K562 (cell line): ENCODE data around the gene XKR7. TPM values are rescaled to one million over a fixed set of nuclear protein-coding genes. Genes with fewer than 3 reads are reported as not detected.

Source experiments
- ATAC-seq: fragments of 200-7000 bp; cut with Tn5 transposase; 3 replicates; pipeline ENCODE4 v1.9.1; 2020; ENCODE audit warnings: moderate library complexity
- BruUV-seq: library from RNA; stranded (reverse); fragments of 400-500 nt; replicated peaks from 2 replicates; lab custom pipeline; 2021; lab: Mats Ljungman, UMichigan
- CTCF ChIA-PET: fragments of 300-600 bp; formaldehyde crosslinking; extraction: SDS; loops from one replicate; lab custom pipeline; 2021; ENCODE audit warnings: low intra/inter-chr PET ratio; lab: Yijun Ruan, JAX
- POLR2A ChIA-PET: fragments of 300-600, 350-650 bp; sonication (Branson Sonifier 250); formaldehyde crosslinking; extraction: SDS; loops from one replicate; lab custom pipeline; 2021; ENCODE audit warnings: antibody characterized with exemption, inconsistent platforms; lab: Yijun Ruan, JAX
- DNase-seq, 4 experiments: peaks; one replicate each; pipeline versions ENCODE4 v3.0.0 to v3.0.0-alpha.2; 2011 to 2018; ENCODE audit warnings: low spot score in 3 of 4, mixed read lengths in 3 of 4; ENCODE audit errors: extremely low read depth in 1 of 4
- FAIRE-seq: peaks from 2 replicates; lab custom pipeline; 2011; peaks lifted over from hg19 to GRCh38; lab: Jason Lieb, UNC
- H2AFZ ChIP-seq: 2 replicates; pipeline ENCODE4 v1.6.0; 2011; ENCODE audit warnings: low read depth, low read length, control low read depth, inconsistent platforms
- H3K27ac ChIP-seq: fragments of 200-600 bp; 3 replicates; pipeline ENCODE4 v1.8.0; 2011; ENCODE audit warnings: low read depth, mild to moderate bottlenecking, control low read depth, inconsistent platforms, low read length, moderate library complexity, mixed read lengths; ENCODE audit errors: extremely low read depth
- H3K27me3 ChIP-seq, 2 experiments: fragments of 300-600 bp in 1 of 2; 2 replicates in 1 of 2; 3 replicates in 1 of 2; pipeline versions ENCODE4 v1.6.0 to v1.8.0; 2011; ENCODE audit warnings: inconsistent platforms in 2 of 2, low read length in 2 of 2, mild to moderate bottlenecking in 1 of 2, mixed read lengths in 1 of 2, moderate library complexity in 1 of 2; ENCODE audit not compliant: control insufficient read depth in 2 of 2, insufficient read depth in 2 of 2
- H3K36me3 ChIP-seq: fragments of 300-600 bp; 3 replicates; pipeline ENCODE4 v1.8.0; 2011; ENCODE audit warnings: mild to moderate bottlenecking, low read length, inconsistent platforms; ENCODE audit not compliant: control insufficient read depth, insufficient read depth
- H3K4me1 ChIP-seq, 2 experiments: fragments of 200-600 bp in 1 of 2; replicated peaks in 1 of 2; 2 replicates in 1 of 2; 3 replicates in 1 of 2; pipeline versions ENCODE4 v1.5.1 to v1.8.0; 2011; ENCODE audit warnings: inconsistent platforms in 2 of 2, low read length in 2 of 2, mild to moderate bottlenecking in 1 of 2, mixed read lengths in 1 of 2, moderate library complexity in 1 of 2; ENCODE audit not compliant: control insufficient read depth in 2 of 2, insufficient read depth in 2 of 2
- H3K4me2 ChIP-seq: 2 replicates; pipeline ENCODE4 v1.6.1; 2011; ENCODE audit warnings: low read length, control low read depth, inconsistent platforms, mixed read lengths; ENCODE audit not compliant: insufficient read depth
- H3K4me3 ChIP-seq: fragments of 200-600 bp; sonication (generic), shearing (Covaris generic); 2 replicates; pipeline ENCODE4 v1.5.1; 2016; ENCODE audit warnings: control low read depth, inconsistent platforms
- H3K79me2 ChIP-seq: fragments of 200-600 bp; 3 replicates; pipeline ENCODE4 v1.8.0; 2011; ENCODE audit warnings: low read length, inconsistent platforms; ENCODE audit not compliant: control insufficient read depth, insufficient read depth
- H3K9ac ChIP-seq, 2 experiments: 2 replicates each; pipeline versions ENCODE4 v1.6.0 to v1.6.1; 2011; ENCODE audit warnings: low read depth in 2 of 2, low read length in 2 of 2, control low read depth in 1 of 2, inconsistent platforms in 1 of 2, mild to moderate bottlenecking in 1 of 2, mixed read lengths in 1 of 2; ENCODE audit not compliant: insufficient read depth in 1 of 2
- H3K9me1 ChIP-seq: one replicate; pipeline ENCODE4 v1.6.0; 2011; ENCODE audit warnings: inconsistent platforms, mild to moderate bottlenecking, low read length, moderate library complexity; ENCODE audit not compliant: control insufficient read depth, insufficient read depth
- H3K9me3 ChIP-seq: replicated peaks from 2 replicates; pipeline ENCODE4 v1.5.1; 2011; ENCODE audit warnings: low read depth, low read length, inconsistent platforms; ENCODE audit not compliant: control insufficient read depth, insufficient read depth
- H4K20me1 ChIP-seq: replicated peaks from 2 replicates; pipeline ENCODE4 v1.6.1; 2011; ENCODE audit warnings: low read length, inconsistent platforms, mixed read lengths; ENCODE audit not compliant: control insufficient read depth, insufficient read depth
- PKNOX1 ChIP-seq: fragments of 450-650 bp; IDR thresholded peaks from 2 replicates; pipeline ENCODE4 v1.6.1; 2016
- ZNF280A ChIP-seq: fragments of 450-650 bp; IDR thresholded peaks from 2 replicates; pipeline ENCODE4 v1.6.1; 2018; ENCODE audit warnings: mild to moderate bottlenecking, low read depth; ENCODE audit not compliant: partially characterized antibody
- WGBS: fragments of 100-300 bp; shearing (Covaris generic); methylation state at CpG from one replicate; pipeline ENCODE4 v1.1.6; 2016; ENCODE audit warnings: low coverage, mixed read lengths; ENCODE audit not compliant: insufficient coverage; ENCODE audit errors: missing lambda C conversion rate; 5-methylcytosine and 5-hydroxymethylcytosine counted together
- in situ Hi-C: fragments of 300-500 bp; cut with MboI; formaldehyde crosslinking; loops from 4 replicates; pipeline ENCODE4 v1.15.0; 2018; ENCODE audit warnings: inconsistent platforms, mixed read lengths
- intact Hi-C: fragments of 100-400 bp; cut with micrococcal nuclease; formaldehyde crosslinking; loops from 2 replicates; pipeline ENCODE4 v1.14.2; 2022
- polyA plus RNA-seq, 8 experiments: library from polyadenylated mRNA; depleted of rRNA in 4 of 8; stranded (reverse) in 5 of 8; unstranded in 3 of 8; fragments of >200 nt; fragmentation: Nextera tagmentation in 2 of 8; fragmentation: Illumina TruSeq in 1 of 8; extraction: Ambion mirVana in 2 of 8; extraction: Trizol in 1 of 8; gene quantifications; 2 replicates each; pipeline versions ENCODE4 v1.2.1 to v1.2.3, GENCODE V29; 2011 to 2014; ENCODE audit warnings: inconsistent platforms in 1 of 8, missing spikeins in 1 of 8
- total RNA-seq, 7 experiments: library from RNA; depleted of rRNA in 6 of 7; stranded (reverse); fragments of >200 nt in 6 of 7; fragmentation: Illumina TruSeq in 2 of 7; extraction: Trizol in 2 of 7; gene quantifications; 2 replicates each; pipeline versions ENCODE4 v1.2.1 to v1.2.3, GENCODE V29; 2011 to 2021; ENCODE audit warnings: low replicate concordance in 1 of 7

Gene XKR7
- total and polyA plus RNA-seq, 9 of the 15 experiments (the other 6 are each of a cell fraction or from before 2014, with no cell fraction given): 0.02 TPM; not detected in 8

GRCh38 chr20:31956556-31957526 is 11.1 kb upstream of the XKR7 start:
- no peaks in the 10 kb centered on the region for H3K9me3 ChIP-seq
- BruUV-seq: no TSS peak
- in situ Hi-C loops: no loop called here
- intact Hi-C loops: no loop called here
- peaks cover 0 to 2% of the 10 kb centered on the region in 2 experiments; a peak in 3 of 5 replicates for H3K4me1 ChIP-seq
- no peak overlapping the region for H3K4me3 ChIP-seq
- H3K9ac ChIP-seq: peak overlapping the region in 1 of 2 experiments; percentile 73; a peak in 2 of 4 replicates
- no peak overlapping the region; the same call in 1 of the 2 replicates for H3K4me2 ChIP-seq
- no peaks in the 10 kb centered on the region for H3K36me3 ChIP-seq
- H3K9me1 ChIP-seq: no peaks in the 10 kb centered on the region
- no peaks in the 10 kb centered on the region; the same call in 1 of the 2 replicates for H4K20me1 ChIP-seq
- ChIA-PET POLR2A (interaction anchor here (0.6 to 1.1 kb wide), 4 partner anchors 9 to 110 kb away, joined by 3 to 6 read pairs (median 4); no protein-coding TSS in a partner anchor), CTCF (no interaction called here)
- peaks cover 0 to 3% of the 10 kb centered on the region in 2 experiments; a peak in 2 of 5 replicates for H3K27me3 ChIP-seq
- DNase-seq (no peak), ATAC-seq (peak; percentile 57; the same call in 1 of the 3 replicates), FAIRE-seq (no peak)
- WGBS: 19% methylated on average over 11 of the region's 11 CpGs
- TF ChIP-seq PKNOX1 (0 out of 2 replicates have a peak, but pooled peaks have one; percentile 7), ZNF280A (no peak)
- H3K79me2 ChIP-seq: peaks cover under 1% of the 10 kb centered on the region; the same call in 1 of the 3 replicates
- H2AFZ ChIP-seq: no peak overlapping the region
- H3K27ac ChIP-seq: no peak overlapping the region
